CD4-positive, alpha-beta T cell treated with Interleukin-4 for 4 hours (primary cell): ENCODE measurements around the gene C4B.
"Not testable (repeated sequence)": the region's sequence is repeated elsewhere in the genome, so short reads cannot be mapped to it uniquely, and the experiment has no call there.

Experiments used
- DNase-seq: peaks from one replicate; pipeline ENCODE4 v3.0.0-alpha.2; 2020

The C4B gene

GRCh38 chr6:31981744-31982143 lies 32.9 kb upstream of the C4B start, which contains the start of gene C4A:
Gene C4A (plus strand): TSS chr6:31982057. CDS start chr6:31982108, 51 bp downstream.
- DNase-seq, result not testable (repeated sequence)

- DNase-seq, result not testable (repeated sequence)
Measured at GRCh38 chr6:31989363-31989762, 25.2 kb upstream of the C4B start.

DNA sequence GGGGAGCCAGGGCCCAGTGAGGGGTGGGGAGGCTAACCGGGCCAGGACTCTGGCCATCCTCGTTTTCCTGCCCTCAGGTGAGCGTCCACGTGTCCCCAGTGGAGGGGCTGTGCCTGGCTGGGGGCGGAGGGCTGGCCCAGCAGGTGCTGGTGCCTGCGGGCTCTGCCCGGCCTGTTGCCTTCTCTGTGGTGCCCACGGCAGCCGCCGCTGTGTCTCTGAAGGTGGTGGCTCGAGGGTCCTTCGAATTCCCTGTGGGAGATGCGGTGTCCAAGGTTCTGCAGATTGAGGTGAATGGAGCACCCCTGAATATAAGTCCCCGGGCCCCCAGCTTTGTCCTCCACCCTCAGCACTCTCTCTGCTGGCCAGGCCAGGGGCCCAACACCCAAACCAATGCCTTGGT lies 20.2 kb upstream of the C4B start:
- not testable (repeated sequence) for DNase-seq

DNA sequence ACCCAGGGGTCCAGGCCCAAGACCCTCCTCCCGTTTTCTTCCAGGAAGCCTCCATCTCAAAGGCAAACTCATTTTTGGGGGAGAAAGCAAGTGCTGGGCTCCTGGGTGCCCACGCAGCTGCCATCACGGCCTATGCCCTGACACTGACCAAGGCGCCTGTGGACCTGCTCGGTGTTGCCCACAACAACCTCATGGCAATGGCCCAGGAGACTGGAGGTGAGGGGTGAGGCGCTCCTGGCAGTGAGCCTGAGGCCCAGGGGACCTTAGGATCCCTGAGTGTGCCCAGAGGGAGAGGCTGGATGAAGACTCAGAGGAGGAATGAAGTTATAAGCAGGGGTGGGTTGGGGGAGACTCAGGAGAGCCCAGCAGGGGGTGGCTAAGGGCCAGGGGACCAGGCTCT lies 18.2 kb upstream of the C4B start:
- DNase-seq, result not testable (repeated sequence)

DNA sequence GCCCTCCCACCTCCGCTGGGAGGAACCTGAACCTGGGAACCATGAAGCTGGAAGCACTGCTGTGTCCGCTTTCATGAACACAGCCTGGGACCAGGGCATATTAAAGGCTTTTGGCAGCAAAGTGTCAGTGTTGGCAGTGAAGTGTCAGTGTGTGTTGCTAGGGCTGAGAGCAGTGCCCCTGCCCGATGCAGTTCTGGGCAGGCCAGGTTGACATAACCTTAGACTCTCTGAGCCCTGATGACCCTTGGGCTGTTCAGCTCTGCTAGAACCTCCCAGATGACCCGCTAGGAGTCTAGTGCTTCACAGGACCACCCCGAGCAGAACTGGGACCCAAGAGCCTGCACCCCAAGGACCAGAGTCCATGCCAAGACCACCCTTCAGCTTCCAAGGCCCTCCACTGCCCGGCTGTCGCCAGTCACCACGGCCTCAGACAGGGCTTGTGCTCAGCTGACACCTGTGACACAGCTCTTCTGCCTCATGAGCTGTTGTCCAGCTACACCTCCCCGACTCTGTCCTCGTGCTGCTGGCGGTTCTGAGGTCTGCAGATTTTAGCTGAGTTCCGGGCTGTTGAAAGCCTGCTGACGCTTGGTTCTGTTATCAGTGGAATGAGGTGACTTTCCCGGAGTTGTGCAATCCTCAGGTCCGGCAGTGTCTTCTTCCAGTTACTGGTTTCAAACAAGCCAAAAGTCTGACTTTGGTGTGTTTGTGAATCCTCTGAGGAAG lies 11.9 kb upstream of the C4B start:
- not testable (repeated sequence) for DNase-seq

GRCh38 chr6:32003301-32003700 lies 11.3 kb upstream of the C4B start:
- DNase-seq, result not testable (repeated sequence)

DNA sequence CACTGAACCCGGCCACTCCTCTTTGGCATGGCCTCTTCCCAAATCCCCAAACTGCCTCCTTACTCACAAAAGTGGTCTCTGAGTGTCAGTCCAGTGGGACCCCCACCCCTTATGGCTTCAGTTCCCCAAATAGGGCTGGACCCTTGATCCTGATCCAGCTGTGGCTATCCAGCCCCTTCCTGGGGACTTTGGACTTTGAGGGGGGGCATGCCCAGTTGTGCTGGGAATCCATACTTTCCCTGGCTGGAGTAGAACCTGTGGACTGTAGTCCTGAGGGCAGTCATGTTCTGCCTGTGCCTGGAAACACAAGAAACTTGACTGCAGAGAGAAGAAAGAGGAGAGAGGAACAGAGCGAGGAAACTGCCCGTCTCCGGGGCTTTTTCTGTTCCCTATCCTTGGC lies 10.2 kb upstream of the C4B start:
- not testable (repeated sequence) for DNase-seq

DNA sequence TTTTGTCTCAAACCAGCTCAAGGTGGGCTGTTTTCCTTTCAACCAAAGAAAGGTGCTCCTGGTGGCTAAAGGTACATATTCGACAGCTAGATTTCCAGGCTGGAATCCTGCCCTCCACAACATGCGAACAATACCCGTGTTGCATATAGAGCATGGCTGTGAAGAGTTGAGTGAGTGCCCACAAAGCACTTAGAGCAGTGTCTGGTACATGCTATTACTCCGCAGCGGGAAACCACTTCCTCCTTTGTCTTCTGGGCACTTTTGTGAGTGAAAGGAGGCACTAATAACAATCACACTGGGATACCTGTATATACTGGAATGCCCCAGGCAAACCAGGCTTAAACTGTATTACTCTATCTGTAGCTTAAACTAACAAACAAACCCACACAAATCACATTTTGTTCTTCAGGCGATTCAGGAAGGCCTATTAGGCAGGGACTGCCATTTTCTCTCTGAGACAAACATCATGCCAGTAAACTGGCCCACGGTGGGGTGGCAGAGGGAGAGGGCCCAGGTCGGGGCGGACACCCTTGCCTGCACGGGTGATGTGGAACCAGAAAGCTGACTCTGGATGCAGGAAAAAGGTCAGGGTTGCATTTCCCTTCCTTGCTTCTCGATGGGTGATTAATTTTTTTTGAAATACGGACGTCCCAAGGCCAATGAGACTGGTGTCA lies 9.6 kb upstream of the C4B start:
- not testable (repeated sequence) for DNase-seq

DNA sequence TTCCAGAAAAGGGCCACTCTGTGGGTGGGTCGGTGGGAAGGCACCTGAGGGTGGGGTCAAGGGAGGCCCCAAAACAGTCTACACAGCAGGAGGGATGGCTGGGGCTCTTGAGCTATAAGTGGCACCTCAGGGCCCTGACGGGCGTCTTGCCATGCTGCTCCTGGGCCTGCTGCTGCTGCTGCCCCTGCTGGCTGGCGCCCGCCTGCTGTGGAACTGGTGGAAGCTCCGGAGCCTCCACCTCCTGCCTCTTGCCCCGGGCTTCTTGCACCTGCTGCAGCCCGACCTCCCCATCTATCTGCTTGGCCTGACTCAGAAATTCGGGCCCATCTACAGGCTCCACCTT lies 9.1 kb upstream of the C4B start:
- DNase-seq, result not testable (repeated sequence)

GRCh38 chr6:32005991-32006529 lies 8.5 kb upstream of the C4B start:
- not testable (repeated sequence) for DNase-seq

GRCh38 chr6:32007086-32007485 lies 7.5 kb upstream of the C4B start:
- not testable (repeated sequence) for DNase-seq

- not testable (repeated sequence) for DNase-seq
Measured at GRCh38 chr6:32008037-32008436, 6.6 kb upstream of the C4B start.

- DNase-seq, result not testable (repeated sequence)
Measured at GRCh38 chr6:32008616-32009015, 6.0 kb upstream of the C4B start.

GRCh38 chr6:32009537-32009936 lies 5.1 kb upstream of the C4B start:
- not testable (repeated sequence) for DNase-seq

DNA sequence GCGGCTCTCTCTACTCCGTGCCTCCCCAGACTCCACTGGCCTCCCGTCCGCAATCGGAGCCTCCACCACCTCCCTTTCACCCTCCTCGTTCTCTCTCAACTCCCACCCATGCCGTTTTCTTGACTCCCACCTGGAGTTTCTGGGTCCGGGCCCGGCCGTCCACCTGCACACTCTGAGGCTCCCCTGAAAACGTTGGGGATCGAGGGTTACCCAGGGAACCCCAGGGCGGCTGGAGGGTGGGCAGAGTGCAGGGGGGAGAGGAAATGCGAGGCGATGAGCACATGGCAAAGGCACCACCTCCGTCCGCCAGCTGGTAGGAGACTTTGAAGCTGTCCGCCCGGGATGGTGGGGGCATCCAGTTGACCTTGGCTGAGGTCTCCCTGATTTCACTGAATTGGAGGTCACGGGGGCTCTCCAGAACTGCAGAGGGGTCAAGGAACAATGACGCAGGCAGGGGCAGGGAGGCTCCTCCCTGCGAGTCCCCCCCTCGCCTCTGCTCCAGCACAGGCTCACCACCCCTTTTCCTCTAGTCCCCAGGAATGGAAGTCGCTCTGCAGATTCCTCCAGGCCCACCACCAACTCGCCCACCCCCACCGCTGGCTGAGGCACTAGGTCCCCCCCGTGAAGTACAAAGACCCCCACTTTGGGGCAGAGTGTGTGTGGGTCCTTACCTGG lies 3.6 kb upstream of the C4B start:
- not testable (repeated sequence) for DNase-seq

GRCh38 chr6:32012941-32013617 lies 1.5 kb upstream of the C4B start:
- not testable (repeated sequence) for DNase-seq

DNA sequence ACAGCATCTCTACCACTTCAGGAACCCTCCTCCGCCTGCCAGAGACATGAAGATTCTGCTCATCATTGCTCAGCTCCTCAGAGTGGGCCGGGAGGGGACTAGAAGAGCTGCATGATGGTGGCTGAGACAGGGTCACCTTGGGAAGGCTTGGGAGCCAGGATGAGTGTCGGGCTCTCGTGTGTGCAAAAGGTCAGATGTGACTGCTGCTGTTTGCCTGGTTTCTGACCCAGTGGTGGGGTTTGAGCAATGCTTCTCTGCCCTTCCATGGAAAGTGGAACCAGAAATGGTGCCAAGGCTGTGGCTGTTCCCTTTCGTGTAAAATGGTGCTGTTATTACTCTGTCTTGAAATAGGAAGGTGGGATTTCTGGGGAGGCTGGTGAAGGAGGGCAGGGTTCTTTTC lies 857 bp upstream of the C4B start:
- DNase-seq, result not testable (repeated sequence)

GRCh38 chr6:32022100-32022499 lies 7.5 kb downstream of the C4B start:
- DNase-seq, result not testable (repeated sequence)

- not testable (repeated sequence) for DNase-seq
Measured at GRCh38 chr6:32028631-32029030, 14.0 kb downstream of the C4B start.

GRCh38 chr6:32029553-32029952 lies 15.0 kb downstream of the C4B start:
- not testable (repeated sequence) for DNase-seq

- not testable (repeated sequence) for DNase-seq
Measured at GRCh38 chr6:32035283-32036013, 20.9 kb downstream of the C4B start.

GRCh38 chr6:32037136-32037535 lies 22.5 kb downstream of the C4B start:
- not testable (repeated sequence) for DNase-seq
